Activated CD8-positive, alpha-beta memory T cell treated with anti-CD3 and anti-CD28 coated beads, Interleukin-2, amount 50 U/mL, for 1 hour (primary cell): Measurements from ENCODE around the gene APBA2.

Source experiments
- DNase-seq: peaks from one replicate; pipeline ENCODE4 v3.0.0-alpha.2; 2020; ENCODE audit errors: extremely low read depth

APBA2 gene

GRCh38 chr15:29058903-29059539 lies 173.2 kb downstream of the APBA2 start:
- DNase-seq = no peak

GRCh38 chr15:29059871-29060640 lies 174.3 kb downstream of the APBA2 start:
- no peak for DNase-seq

- no peak for DNase-seq
Measured at GRCh38 chr15:29061746-29062145, 176.0 kb downstream of the APBA2 start.

GRCh38 chr15:29062179-29062591 lies 176.4 kb downstream of the APBA2 start:
- no peak for DNase-seq

GRCh38 chr15:29062626-29063025 lies 176.9 kb downstream of the APBA2 start:
- no peak for DNase-seq

- no peak for DNase-seq
Measured at GRCh38 chr15:29063646-29064045, 177.9 kb downstream of the APBA2 start.

- no peak for DNase-seq
Measured at GRCh38 chr15:29064290-29064689, 178.5 kb downstream of the APBA2 start.

- no peak for DNase-seq
Measured at GRCh38 chr15:29064731-29065130, 179.0 kb downstream of the APBA2 start.

- DNase-seq = no peak
Measured at GRCh38 chr15:29065571-29065970, 179.8 kb downstream of the APBA2 start.

- DNase-seq = no peak
Measured at GRCh38 chr15:29066310-29066709, 180.5 kb downstream of the APBA2 start.

GRCh38 chr15:29066838-29067237 lies 181.1 kb downstream of the APBA2 start:
- DNase-seq = no peak

- no peak for DNase-seq
Measured at GRCh38 chr15:29067949-29068348, 182.2 kb downstream of the APBA2 start.

GRCh38 chr15:29070471-29071231 lies 184.9 kb downstream of the APBA2 start:
- DNase-seq = no peak

- DNase-seq = no peak
Measured at GRCh38 chr15:29071232-29071881, 185.6 kb downstream of the APBA2 start.

- no peak for DNase-seq
Measured at GRCh38 chr15:29071882-29072273, 186.1 kb downstream of the APBA2 start.

GRCh38 chr15:29072444-29072843 lies 186.7 kb downstream of the APBA2 start:
- DNase-seq = no peak

GRCh38 chr15:29074045-29074444 lies 188.3 kb downstream of the APBA2 start:
- no peak for DNase-seq

GRCh38 chr15:29078541-29078940 lies 192.8 kb downstream of the APBA2 start:
- no peak for DNase-seq

GRCh38 chr15:29079479-29079878 lies 193.7 kb downstream of the APBA2 start:
- DNase-seq = no peak

GRCh38 chr15:29081781-29082180 lies 196.0 kb downstream of the APBA2 start:
- no peak for DNase-seq

- no peak for DNase-seq
Measured at GRCh38 chr15:29083161-29083560, 197.4 kb downstream of the APBA2 start.

GRCh38 chr15:29083858-29084257 lies 198.1 kb downstream of the APBA2 start:
- no peak for DNase-seq
